Upper lobe of left lung (tissue), 4 donors: Measurements from ENCODE around the gene CHSY3.

Source experiments
- POLR2A ChIP-seq, 4 donors: fragments of 450-650 bp; IDR thresholded peaks; one replicate each; pipeline ENCODE4 v1.5.1; 2016 to 2017; ENCODE audit warnings: antibody characterized with exemption in 4 of 4, mild to moderate bottlenecking in 2 of 4
- POLR2AphosphoS5 ChIP-seq, 2 donors: sonication (generic); formaldehyde crosslinking; IDR thresholded peaks; one replicate each; pipeline ENCODE4 v1.5.1; 2017; ENCODE audit warnings: antibody characterized with exemption in 2 of 2
- TF ChIP-seq, protein P1 (sequence below), 6 experiments: fragments of 450-650 bp in 4 of 6; fragments of 200-600 bp in 2 of 6; sonication (generic) in 2 of 6; IDR thresholded peaks; one replicate each; pipeline ENCODE4 v1.5.1; 2016 to 2019; ENCODE audit warnings: antibody characterized with exemption in 6 of 6

DNA sequence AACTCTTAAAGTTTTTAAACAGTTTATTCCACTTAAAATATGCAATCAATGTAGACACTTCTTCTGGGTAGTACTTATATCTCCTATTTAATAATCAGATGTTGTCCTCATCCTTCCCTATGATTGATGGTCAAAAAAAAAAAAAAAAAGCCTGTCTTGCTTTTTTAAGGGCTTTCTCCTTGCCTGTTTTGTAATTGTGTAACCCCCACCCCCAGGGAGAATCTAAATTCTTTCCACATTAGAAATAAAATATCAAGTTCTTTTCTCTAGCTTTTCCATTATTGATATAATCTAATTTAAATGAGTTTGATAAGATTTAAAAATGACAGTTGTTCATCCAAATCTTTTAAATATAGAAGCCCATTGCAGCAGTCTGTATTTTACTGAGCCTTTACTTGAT, 119.7 kb downstream of the CHSY3 start:
- TF ChIP-seq, protein P1, sequence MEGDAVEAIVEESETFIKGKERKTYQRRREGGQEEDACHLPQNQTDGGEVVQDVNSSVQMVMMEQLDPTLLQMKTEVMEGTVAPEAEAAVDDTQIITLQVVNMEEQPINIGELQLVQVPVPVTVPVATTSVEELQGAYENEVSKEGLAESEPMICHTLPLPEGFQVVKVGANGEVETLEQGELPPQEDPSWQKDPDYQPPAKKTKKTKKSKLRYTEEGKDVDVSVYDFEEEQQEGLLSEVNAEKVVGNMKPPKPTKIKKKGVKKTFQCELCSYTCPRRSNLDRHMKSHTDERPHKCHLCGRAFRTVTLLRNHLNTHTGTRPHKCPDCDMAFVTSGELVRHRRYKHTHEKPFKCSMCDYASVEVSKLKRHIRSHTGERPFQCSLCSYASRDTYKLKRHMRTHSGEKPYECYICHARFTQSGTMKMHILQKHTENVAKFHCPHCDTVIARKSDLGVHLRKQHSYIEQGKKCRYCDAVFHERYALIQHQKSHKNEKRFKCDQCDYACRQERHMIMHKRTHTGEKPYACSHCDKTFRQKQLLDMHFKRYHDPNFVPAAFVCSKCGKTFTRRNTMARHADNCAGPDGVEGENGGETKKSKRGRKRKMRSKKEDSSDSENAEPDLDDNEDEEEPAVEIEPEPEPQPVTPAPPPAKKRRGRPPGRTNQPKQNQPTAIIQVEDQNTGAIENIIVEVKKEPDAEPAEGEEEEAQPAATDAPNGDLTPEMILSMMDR (IDR thresholded peaks at IDR 0.05), result no peak
- no peak for TF ChIP-seq POLR2A (IDR thresholded peaks at IDR 0.05)
- TF ChIP-seq POLR2AphosphoS5 (IDR thresholded peaks at IDR 0.05), result no peak
